Measurements from ENCODE around the gene UMOD. TPM values are rescaled to one million over a fixed set of nuclear protein-coding genes. Genes with fewer than 3 reads are reported as not detected.

UMOD gene
- total RNA-seq, 2 donors from 2014 or later: 12.7 to 31.3 TPM

DNA sequence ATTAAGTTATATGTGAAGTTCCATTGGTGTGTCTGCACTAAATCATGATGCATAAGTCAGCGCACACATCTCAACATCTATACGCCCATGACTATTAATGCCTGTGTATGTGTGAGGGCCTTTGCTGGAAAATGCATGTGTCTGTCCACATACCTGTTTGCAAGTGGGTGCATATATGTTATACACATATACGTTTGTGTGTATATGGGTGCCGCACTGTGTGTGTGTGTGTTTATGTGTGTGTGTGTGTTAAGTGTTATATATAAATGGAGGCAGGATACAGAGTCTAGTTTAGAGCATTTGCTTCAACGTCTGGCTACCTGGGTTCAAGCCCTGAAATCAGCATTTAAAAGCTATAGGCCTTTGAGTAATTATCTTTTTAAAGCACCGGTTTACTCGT is 44.7 kb downstream of the UMOD start:
- Histone ChIP-seq H3K27ac (peak overlapping the region in 1 of 4 donors; percentile 9), H3K4me1 (no peaks in the 10 kb centered on the region), H3K27me3 (no peaks in the 10 kb centered on the region), H3K36me3 (replicated peaks in 1 of 2; ENCODE audit: insufficient read depth in 1 of 2, low read depth in 2 of 2) (no peaks in the 10 kb centered on the region), H3K9me3 (no peaks in the 10 kb centered on the region), H3K4me3 (no peak overlapping the region)
- TF ChIP-seq, protein P1, sequence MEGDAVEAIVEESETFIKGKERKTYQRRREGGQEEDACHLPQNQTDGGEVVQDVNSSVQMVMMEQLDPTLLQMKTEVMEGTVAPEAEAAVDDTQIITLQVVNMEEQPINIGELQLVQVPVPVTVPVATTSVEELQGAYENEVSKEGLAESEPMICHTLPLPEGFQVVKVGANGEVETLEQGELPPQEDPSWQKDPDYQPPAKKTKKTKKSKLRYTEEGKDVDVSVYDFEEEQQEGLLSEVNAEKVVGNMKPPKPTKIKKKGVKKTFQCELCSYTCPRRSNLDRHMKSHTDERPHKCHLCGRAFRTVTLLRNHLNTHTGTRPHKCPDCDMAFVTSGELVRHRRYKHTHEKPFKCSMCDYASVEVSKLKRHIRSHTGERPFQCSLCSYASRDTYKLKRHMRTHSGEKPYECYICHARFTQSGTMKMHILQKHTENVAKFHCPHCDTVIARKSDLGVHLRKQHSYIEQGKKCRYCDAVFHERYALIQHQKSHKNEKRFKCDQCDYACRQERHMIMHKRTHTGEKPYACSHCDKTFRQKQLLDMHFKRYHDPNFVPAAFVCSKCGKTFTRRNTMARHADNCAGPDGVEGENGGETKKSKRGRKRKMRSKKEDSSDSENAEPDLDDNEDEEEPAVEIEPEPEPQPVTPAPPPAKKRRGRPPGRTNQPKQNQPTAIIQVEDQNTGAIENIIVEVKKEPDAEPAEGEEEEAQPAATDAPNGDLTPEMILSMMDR (IDR thresholded peaks at IDR 0.05): no peak
- TF ChIP-seq POLR2A (IDR thresholded peaks at IDR 0.05): peak in 1 of 3 donors; percentile 17
- ATAC-seq (peak; percentile 13), DNase-seq (peak in 3 of 4 donors; percentile 71 to 90 (median 72))
- intact Hi-C loops (cut with DNase I): loop anchor here (10.0 kb wide), 1 partner anchor 67 kb away; no protein-coding TSS in a partner anchor
- 50 to 56% methylated on average over 7 of the region's 7 CpGs for WGBS, 2 donors

DNA sequence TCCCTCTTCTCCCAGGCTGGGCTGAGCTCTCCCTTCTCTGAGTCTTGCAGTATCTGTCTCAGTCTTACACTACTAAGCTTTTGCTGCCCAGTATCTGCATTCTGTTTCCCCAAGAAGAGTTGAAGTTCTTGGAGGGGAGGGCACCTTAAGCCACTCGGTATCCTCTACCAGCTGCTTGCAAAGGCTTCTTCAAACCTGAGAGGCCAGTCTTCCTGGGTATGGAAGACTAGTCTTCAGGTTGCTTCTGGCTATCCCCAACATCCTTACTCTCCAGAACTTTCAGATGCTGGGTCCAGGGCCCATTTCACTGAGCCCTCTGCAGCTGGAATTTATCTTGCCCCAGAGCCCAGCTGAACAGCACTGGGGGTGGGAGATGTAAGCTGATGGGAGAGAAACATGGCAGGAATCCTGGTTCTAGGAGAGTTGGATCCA is 45.3 kb downstream of the UMOD start:
- Histone ChIP-seq H3K9me3 (no peaks in the 10 kb centered on the region), H3K27me3 (no peaks in the 10 kb centered on the region), H3K27ac (peak overlapping the region in 3 of 4 donors; percentile 9 to 50 (median 19)), H3K4me3 (no peak overlapping the region), H3K4me1 (no peaks in the 10 kb centered on the region), H3K36me3 (replicated peaks in 1 of 2; ENCODE audit: insufficient read depth in 1 of 2, low read depth in 2 of 2) (no peaks in the 10 kb centered on the region)
- intact Hi-C loops (cut with DNase I): loop anchor here (10.0 kb wide), 1 partner anchor 68 kb away; no protein-coding TSS in a partner anchor
- no peak for ATAC-seq
- TF ChIP-seq, protein P1 (IDR thresholded peaks at IDR 0.05): no peak
- peak in 1 of 3 donors; percentile 43 for TF ChIP-seq POLR2A (IDR thresholded peaks at IDR 0.05)
- DNase-seq: peak in 3 of 4 donors; percentile 71 to 86 (median 80)
- WGBS, 2 donors: 29 to 30% methylated on average over 1 of the region's 1 CpG

DNA sequence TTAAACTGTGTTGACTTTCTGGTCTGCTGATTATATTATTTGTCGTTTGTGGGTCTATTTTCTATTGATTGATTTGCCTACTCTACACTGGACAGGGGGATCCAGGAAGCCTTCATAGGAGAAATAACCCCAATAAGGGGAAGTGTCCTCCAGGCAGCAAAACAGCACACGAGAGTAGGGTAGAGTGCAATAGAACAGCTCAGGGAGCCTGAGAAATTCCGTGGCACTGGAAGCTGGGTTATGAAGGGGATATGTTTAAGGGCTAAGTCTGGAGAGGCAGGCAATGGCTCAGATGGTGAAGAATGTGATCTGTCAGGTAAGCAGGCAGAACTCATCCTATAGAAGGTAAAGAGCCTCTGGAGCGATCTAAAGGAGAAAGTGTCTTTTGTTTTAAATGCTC is 46.1 kb downstream of the UMOD start:
- Histone ChIP-seq H3K27ac (peak overlapping the region; percentile 15 to 50 (median 46)), H3K36me3 (replicated peaks in 1 of 2; ENCODE audit: insufficient read depth in 1 of 2, low read depth in 2 of 2) (no peaks in the 10 kb centered on the region), H3K4me1 (no peaks in the 10 kb centered on the region), H3K4me3 (no peak overlapping the region), H3K9me3 (no peaks in the 10 kb centered on the region), H3K27me3 (no peaks in the 10 kb centered on the region)
- WGBS, 2 donors: 23 to 35% methylated on average over 4 of the region's 4 CpGs
- peak in 3 of 4 donors; percentile 43 to 60 (median 53) for DNase-seq
- TF ChIP-seq, protein P1 (IDR thresholded peaks at IDR 0.05): no peak
- no peak for TF ChIP-seq POLR2A (IDR thresholded peaks at IDR 0.05)
- intact Hi-C loops (cut with DNase I): loop anchor here (10.0 kb wide), 1 partner anchor 68 kb away; no protein-coding TSS in a partner anchor
- no peak for ATAC-seq

DNA sequence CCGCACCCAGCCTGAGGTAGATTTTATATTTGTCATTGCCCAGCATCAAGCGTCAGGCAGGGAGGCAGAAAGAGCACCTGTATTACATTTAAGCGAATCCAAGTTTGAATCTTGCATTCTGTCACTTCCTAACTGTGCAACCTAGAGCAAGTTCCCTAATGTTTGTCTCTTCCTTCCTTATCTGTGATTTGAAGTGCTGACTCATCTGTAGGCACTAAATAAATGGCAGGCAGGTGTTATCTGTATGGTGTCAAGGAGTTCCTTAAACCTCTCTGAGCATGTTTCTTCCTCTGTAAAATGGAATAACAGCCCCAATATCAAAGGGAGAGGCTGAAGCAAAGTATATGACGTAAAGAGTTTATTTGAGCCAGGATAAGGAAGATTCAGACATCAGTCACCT is 49.5 kb downstream of the UMOD start:
- H3K4me1 ChIP-seq: no peaks in the 10 kb centered on the region
- intact Hi-C loops (cut with DNase I): loop anchor here (5.0 to 10.0 kb wide), 2 partner anchors 72 to 401 kb away; no protein-coding TSS in a partner anchor
- no peaks in the 10 kb centered on the region for H3K36me3 ChIP-seq (replicated peaks in 1 of 2; ENCODE audit: insufficient read depth in 1 of 2, low read depth in 2 of 2)
- ATAC-seq (no peak), DNase-seq (peak in 1 of 4 donors; percentile 16)
- no peaks in the 10 kb centered on the region for H3K9me3 ChIP-seq
- H3K27ac ChIP-seq: peak overlapping the region in 2 of 4 donors; percentile 23 to 37
- H3K27me3 ChIP-seq: no peaks in the 10 kb centered on the region
- no peak overlapping the region for H3K4me3 ChIP-seq
- 26 to 51% methylated on average over 4 of the region's 4 CpGs for WGBS, 2 donors
- TF ChIP-seq POLR2A (IDR thresholded peaks at IDR 0.05): no peak
- TF ChIP-seq, protein P1 (IDR thresholded peaks at IDR 0.05): no peak

DNA sequence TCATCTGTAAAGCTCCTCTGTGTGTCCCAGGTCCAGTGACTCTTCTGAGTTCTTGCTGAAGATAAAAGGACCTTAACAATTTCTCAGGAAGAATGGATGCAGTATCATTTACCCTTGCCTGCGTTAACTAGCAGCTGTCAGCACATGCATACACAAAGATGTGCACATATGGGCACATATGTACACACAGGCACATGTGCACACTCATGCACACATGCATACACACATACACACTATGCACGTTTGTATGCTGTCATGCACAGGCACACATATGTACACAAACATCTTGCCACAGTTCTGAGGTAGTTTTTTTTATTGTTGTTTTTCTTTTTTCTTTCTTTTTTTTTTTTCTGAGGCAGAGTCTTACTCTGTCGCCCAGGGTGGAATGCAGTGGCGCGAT is 50.1 kb downstream of the UMOD start:
- no peak overlapping the region for H3K4me3 ChIP-seq
- intact Hi-C loops (cut with DNase I): loop anchor here (5.0 to 10.0 kb wide), 2 partner anchors 72 to 400 kb away; no protein-coding TSS in a partner anchor
- H3K36me3 ChIP-seq (replicated peaks in 1 of 2; ENCODE audit: insufficient read depth in 1 of 2, low read depth in 2 of 2): no peaks in the 10 kb centered on the region
- no peak overlapping the region for H3K27ac ChIP-seq
- no peaks in the 10 kb centered on the region for H3K4me1 ChIP-seq
- no peaks in the 10 kb centered on the region for H3K27me3 ChIP-seq
- 46 to 59% methylated on average over 5 of the region's 5 CpGs for WGBS, 2 donors
- DNase-seq: no peak
- no peak for TF ChIP-seq POLR2A (IDR thresholded peaks at IDR 0.05)
- H3K9me3 ChIP-seq: no peaks in the 10 kb centered on the region
- ATAC-seq: no peak
